Parathyroid adenoma (tissue), 2 donors: ENCODE results near the gene SLC12A7.

Source experiments
- H2AFZ ChIP-seq: fragments of 300-600 bp; sonication (generic); one replicate; pipeline ENCODE4 v1.7.0; 2017; ENCODE audit warnings: antibody characterized with exemption, mild to moderate bottlenecking
- H3K27ac ChIP-seq: fragments of 300-600 bp; sonication (generic); one replicate; pipeline ENCODE4 v1.7.0; 2017
- H3K27me3 ChIP-seq: fragments of 300-600 bp; sonication (generic); one replicate; pipeline ENCODE4 v1.7.0; 2017; ENCODE audit warnings: low read length; ENCODE audit not compliant: control insufficient read depth, insufficient read depth
- H3K36me3 ChIP-seq: fragments of 300-600 bp; sonication (generic); one replicate; pipeline ENCODE4 v1.7.0; 2017; ENCODE audit warnings: low read length; ENCODE audit not compliant: control insufficient read depth, insufficient read depth
- H3K4me1 ChIP-seq: fragments of 300-600 bp; sonication (generic); one replicate; pipeline ENCODE4 v1.7.0; 2017; ENCODE audit warnings: control low read depth
- H3K4me2 ChIP-seq: fragments of 300-600 bp; sonication (generic); one replicate; pipeline ENCODE4 v1.7.0; 2017; ENCODE audit warnings: low read length
- H3K4me3 ChIP-seq: fragments of 300-600 bp; sonication (generic); one replicate; pipeline ENCODE4 v1.7.0; 2017; ENCODE audit warnings: low read depth, low read length
- H3K79me2 ChIP-seq: fragments of 300-600 bp; sonication (generic); one replicate; pipeline ENCODE4 v1.7.0; 2017; ENCODE audit warnings: control low read depth
- H3K9ac ChIP-seq: fragments of 300-600 bp; sonication (generic); one replicate; pipeline ENCODE4 v1.7.0; 2017; ENCODE audit warnings: mild to moderate bottlenecking
- H3K9me3 ChIP-seq: fragments of 300-600 bp; sonication (generic); one replicate; pipeline ENCODE4 v1.7.0; 2017; ENCODE audit warnings: low read length; ENCODE audit not compliant: control insufficient read depth
- TF ChIP-seq, protein P1 (sequence below): fragments of 300-600 bp; sonication (generic); IDR thresholded peaks from one replicate; pipeline ENCODE4 v1.7.0; 2017; ENCODE audit warnings: antibody characterized with exemption, mild to moderate bottlenecking
- donor health status: primary hyperparathyroidism.

The SLC12A7 gene

GRCh38 chr5:1155191-1156032 lies 43.5 kb upstream of the SLC12A7 start:
- H2AFZ ChIP-seq: no peak overlapping the region
- H3K27me3 ChIP-seq: peaks cover 11% of the 10 kb centered on the region
- H3K36me3 ChIP-seq: no peaks in the 10 kb centered on the region
- H3K9ac ChIP-seq: no peak overlapping the region
- no peaks in the 10 kb centered on the region for H3K79me2 ChIP-seq
- H3K4me2 ChIP-seq: no peak overlapping the region
- TF ChIP-seq, protein P1, sequence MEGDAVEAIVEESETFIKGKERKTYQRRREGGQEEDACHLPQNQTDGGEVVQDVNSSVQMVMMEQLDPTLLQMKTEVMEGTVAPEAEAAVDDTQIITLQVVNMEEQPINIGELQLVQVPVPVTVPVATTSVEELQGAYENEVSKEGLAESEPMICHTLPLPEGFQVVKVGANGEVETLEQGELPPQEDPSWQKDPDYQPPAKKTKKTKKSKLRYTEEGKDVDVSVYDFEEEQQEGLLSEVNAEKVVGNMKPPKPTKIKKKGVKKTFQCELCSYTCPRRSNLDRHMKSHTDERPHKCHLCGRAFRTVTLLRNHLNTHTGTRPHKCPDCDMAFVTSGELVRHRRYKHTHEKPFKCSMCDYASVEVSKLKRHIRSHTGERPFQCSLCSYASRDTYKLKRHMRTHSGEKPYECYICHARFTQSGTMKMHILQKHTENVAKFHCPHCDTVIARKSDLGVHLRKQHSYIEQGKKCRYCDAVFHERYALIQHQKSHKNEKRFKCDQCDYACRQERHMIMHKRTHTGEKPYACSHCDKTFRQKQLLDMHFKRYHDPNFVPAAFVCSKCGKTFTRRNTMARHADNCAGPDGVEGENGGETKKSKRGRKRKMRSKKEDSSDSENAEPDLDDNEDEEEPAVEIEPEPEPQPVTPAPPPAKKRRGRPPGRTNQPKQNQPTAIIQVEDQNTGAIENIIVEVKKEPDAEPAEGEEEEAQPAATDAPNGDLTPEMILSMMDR: no peak
- no peak overlapping the region for H3K4me3 ChIP-seq
- H3K9me3 ChIP-seq: no peaks in the 10 kb centered on the region
- H3K27ac ChIP-seq: no peak overlapping the region
- no peaks in the 10 kb centered on the region for H3K4me1 ChIP-seq

GRCh38 chr5:1153428-1153827 lies 41.6 kb upstream of the SLC12A7 start:
- TF ChIP-seq, protein P1: no peak
- Histone ChIP-seq H3K9ac (no peak overlapping the region), H3K27ac (no peak overlapping the region), H3K36me3 (no peaks in the 10 kb centered on the region), H3K27me3 (peaks cover 11% of the 10 kb centered on the region), H3K4me2 (no peak overlapping the region), H3K4me3 (no peak overlapping the region), H3K79me2 (no peaks in the 10 kb centered on the region), H2AFZ (no peak overlapping the region), H3K9me3 (no peaks in the 10 kb centered on the region), H3K4me1 (no peaks in the 10 kb centered on the region)

GRCh38 chr5:1152771-1153282 lies 41.0 kb upstream of the SLC12A7 start:
- TF ChIP-seq, protein P1: no peak
- Histone ChIP-seq H3K4me1 (no peaks in the 10 kb centered on the region), H3K27ac (no peak overlapping the region), H3K9ac (no peak overlapping the region), H3K9me3 (no peaks in the 10 kb centered on the region), H3K4me3 (no peak overlapping the region), H3K36me3 (no peaks in the 10 kb centered on the region), H3K27me3 (peaks cover 11% of the 10 kb centered on the region), H3K79me2 (no peaks in the 10 kb centered on the region), H2AFZ (no peak overlapping the region), H3K4me2 (no peak overlapping the region)

DNA sequence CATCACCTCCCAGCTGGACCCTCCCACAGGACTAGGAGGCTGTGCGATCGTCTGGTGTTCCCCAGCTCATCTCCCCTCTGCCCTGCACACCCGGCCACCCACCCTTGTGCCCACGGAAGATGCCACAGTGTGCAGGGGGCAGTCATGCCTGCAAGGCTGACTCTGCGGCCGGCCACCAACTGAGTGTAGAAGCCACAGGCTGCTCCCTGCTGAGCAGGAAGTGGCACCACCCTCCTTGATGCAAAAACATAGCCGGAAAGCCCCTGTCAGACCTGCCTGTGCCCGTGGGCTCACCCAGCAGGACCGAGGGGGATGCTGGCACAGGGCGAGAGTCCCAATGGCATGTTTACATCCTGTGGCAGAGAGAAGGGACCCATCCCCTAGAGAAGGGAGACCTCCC lies 40.3 kb upstream of the SLC12A7 start:
- Histone ChIP-seq H2AFZ (no peak overlapping the region), H3K27me3 (peaks cover 11% of the 10 kb centered on the region), H3K79me2 (no peaks in the 10 kb centered on the region), H3K4me2 (no peak overlapping the region), H3K4me3 (no peak overlapping the region), H3K4me1 (no peaks in the 10 kb centered on the region), H3K36me3 (no peaks in the 10 kb centered on the region), H3K27ac (no peak overlapping the region), H3K9ac (no peak overlapping the region), H3K9me3 (no peaks in the 10 kb centered on the region)
- TF ChIP-seq, protein P1: no peak
